SK-N-SH (cell line): ENCODE results near the gene TFR2.

ENCODE experiments used
- CHD2 ChIP-seq: fragments of 150-350 bp; IDR thresholded peaks from 2 replicates; pipeline ENCODE4 v1.6.1; 2018; ENCODE audit warnings: low read length; ENCODE audit not compliant: partially characterized antibody
- RXRA ChIP-seq: IDR thresholded peaks from 2 replicates; pipeline ENCODE4 v1.4.0; 2012; ENCODE audit warnings: low read depth, mild to moderate bottlenecking, borderline replicate concordance
- TF ChIP-seq, protein P1 (sequence below): fragments of 200-600 bp; sonication (generic); IDR thresholded peaks from 2 replicates; pipeline ENCODE4 v1.6.1; 2017; ENCODE audit warnings: antibody characterized with exemption, mild to moderate bottlenecking, moderate library complexity

- TF ChIP-seq, protein P1, sequence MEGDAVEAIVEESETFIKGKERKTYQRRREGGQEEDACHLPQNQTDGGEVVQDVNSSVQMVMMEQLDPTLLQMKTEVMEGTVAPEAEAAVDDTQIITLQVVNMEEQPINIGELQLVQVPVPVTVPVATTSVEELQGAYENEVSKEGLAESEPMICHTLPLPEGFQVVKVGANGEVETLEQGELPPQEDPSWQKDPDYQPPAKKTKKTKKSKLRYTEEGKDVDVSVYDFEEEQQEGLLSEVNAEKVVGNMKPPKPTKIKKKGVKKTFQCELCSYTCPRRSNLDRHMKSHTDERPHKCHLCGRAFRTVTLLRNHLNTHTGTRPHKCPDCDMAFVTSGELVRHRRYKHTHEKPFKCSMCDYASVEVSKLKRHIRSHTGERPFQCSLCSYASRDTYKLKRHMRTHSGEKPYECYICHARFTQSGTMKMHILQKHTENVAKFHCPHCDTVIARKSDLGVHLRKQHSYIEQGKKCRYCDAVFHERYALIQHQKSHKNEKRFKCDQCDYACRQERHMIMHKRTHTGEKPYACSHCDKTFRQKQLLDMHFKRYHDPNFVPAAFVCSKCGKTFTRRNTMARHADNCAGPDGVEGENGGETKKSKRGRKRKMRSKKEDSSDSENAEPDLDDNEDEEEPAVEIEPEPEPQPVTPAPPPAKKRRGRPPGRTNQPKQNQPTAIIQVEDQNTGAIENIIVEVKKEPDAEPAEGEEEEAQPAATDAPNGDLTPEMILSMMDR = no peak
- TF ChIP-seq RXRA (no peak), CHD2 (no peak)
These were observed 66.8 kb downstream of the TFR2 start for GRCh38 chr7:100574362-100575205.
